PC-3 (cell line): ENCODE data around the gene MT3. TPM values are rescaled to one million over a fixed set of nuclear protein-coding genes. Genes with fewer than 3 reads are reported as not detected.
"Not testable (repeated sequence)": the region's sequence is repeated elsewhere in the genome, so short reads cannot be mapped to it uniquely, and the experiment has no call there.

ENCODE experiments used
- ATAC-seq: fragments of 200-7000 bp; cut with Tn5 transposase; 2 replicates; pipeline ENCODE4 v1.9.1; 2020; ENCODE audit warnings: mild to moderate bottlenecking, moderate library complexity
- BruUV-seq: library from RNA; stranded (reverse); fragments of 400-500 nt; replicated peaks from 2 replicates; lab custom pipeline; 2021; lab: Mats Ljungman, UMichigan
- CTCF ChIA-PET: fragments of 300-600 bp; sonication (Branson Sonifier 250); formaldehyde crosslinking; loops from one replicate; lab custom pipeline; 2022; ENCODE audit warnings: antibody characterized with exemption; lab: Charles Lee
- POLR2A ChIA-PET: fragments of 300-600 bp; sonication (Branson Sonifier 250); formaldehyde crosslinking; loops from one replicate; lab custom pipeline; 2022; ENCODE audit warnings: antibody characterized with exemption; ENCODE audit not compliant: unreplicated experiment; lab: Charles Lee
- DNase-seq: peaks from one replicate; pipeline ENCODE4 v3.0.0-alpha.2; 2015
- H2AFZ ChIP-seq: fragments of 300-600 bp; sonication (generic); 2 replicates; pipeline ENCODE4 v1.6.0; 2016; ENCODE audit warnings: antibody characterized with exemption, low read length
- H3F3A ChIP-seq: fragments of 300-600 bp; sonication (generic); one replicate; pipeline ENCODE4 v1.6.0; 2017; ENCODE audit warnings: antibody characterized with exemption, low read length, control low read depth, mild to moderate bottlenecking; ENCODE audit not compliant: unreplicated experiment
- H3K27ac ChIP-seq: fragments of 300-600 bp; sonication (generic); 2 replicates; pipeline ENCODE4 v1.5.1; 2016; ENCODE audit warnings: mild to moderate bottlenecking, low read length
- H3K27me3 ChIP-seq: fragments of 300-600 bp; sonication (generic); 2 replicates; pipeline ENCODE4 v1.6.1; 2016; ENCODE audit warnings: low read length, mixed read lengths
- H3K36me3 ChIP-seq: fragments of 300-600 bp; sonication (generic); 2 replicates; pipeline ENCODE4 v1.6.1; 2016; ENCODE audit warnings: low read depth, mixed run types, low read length, mixed read lengths
- H3K4me1 ChIP-seq: fragments of 300-600 bp; sonication (generic); 2 replicates; pipeline ENCODE4 v1.5.1; 2016; ENCODE audit warnings: low read length; ENCODE audit not compliant: insufficient read depth
- H3K4me2 ChIP-seq: fragments of 300-600 bp; sonication (generic); 2 replicates; pipeline ENCODE4 v1.6.0; 2016; ENCODE audit warnings: low read length
- H3K4me3 ChIP-seq: fragments of 300-600 bp; sonication (generic); 2 replicates; pipeline ENCODE4 v1.5.1; 2016; ENCODE audit warnings: mild to moderate bottlenecking, low read length, mixed read lengths
- H3K79me2 ChIP-seq: fragments of 300-600 bp; sonication (generic); 2 replicates; pipeline ENCODE4 v1.6.1; 2017; ENCODE audit warnings: low read length, mixed read lengths
- H3K9ac ChIP-seq: fragments of 300-600 bp; sonication (generic); 2 replicates; pipeline ENCODE4 v1.6.0; 2016; ENCODE audit warnings: mild to moderate bottlenecking, low read length
- H3K9me2 ChIP-seq: fragments of 300-600 bp; sonication (generic); replicated peaks from 2 replicates; pipeline ENCODE4 v1.6.1; 2016; ENCODE audit warnings: mixed run types, low read length, mixed read lengths
- H3K9me3 ChIP-seq: fragments of 300-600 bp; sonication (generic); 2 replicates; pipeline ENCODE4 v1.6.1; 2016; ENCODE audit warnings: low read length, mixed read lengths
- H4K20me1 ChIP-seq: fragments of 300-600 bp; sonication (generic); 2 replicates; pipeline ENCODE4 v1.6.1; 2016; ENCODE audit warnings: low read length, mixed read lengths
- EZH2 ChIP-seq: fragments of 300-600 bp; sonication (generic); IDR thresholded peaks from one replicate; pipeline ENCODE4 v1.6.1; 2017; ENCODE audit warnings: antibody characterized with exemption, mild to moderate bottlenecking, low read length; ENCODE audit not compliant: unreplicated experiment
- EZH2phosphoT487 ChIP-seq: fragments of 300-600 bp; sonication (generic); IDR thresholded peaks from 2 replicates; pipeline ENCODE4 v1.6.1; 2018; ENCODE audit warnings: mild to moderate bottlenecking, antibody characterized with exemption, low read length, borderline replicate concordance
- intact Hi-C: fragments of 100-400 bp; cut with micrococcal nuclease; formaldehyde crosslinking; loops from 2 replicates; pipeline ENCODE4 v1.9.0; 2023
- total RNA-seq: library from RNA; depleted of rRNA; stranded (reverse); fragments of >200 nt; gene quantifications from 2 replicates; pipeline ENCODE4 v1.2.3, GENCODE V29; 2014
- TF ChIP-seq, protein P1 (sequence below): fragments of 300-600 bp; sonication (generic); conservative IDR thresholded peaks from 2 replicates; pipeline ENCODE4 v1.5.1; 2017; ENCODE audit warnings: antibody characterized with exemption, low read depth, mild to moderate bottlenecking, low read length

The MT3 gene
- total RNA-seq, 1 experiment from 2014 or later, result not detected

DNA sequence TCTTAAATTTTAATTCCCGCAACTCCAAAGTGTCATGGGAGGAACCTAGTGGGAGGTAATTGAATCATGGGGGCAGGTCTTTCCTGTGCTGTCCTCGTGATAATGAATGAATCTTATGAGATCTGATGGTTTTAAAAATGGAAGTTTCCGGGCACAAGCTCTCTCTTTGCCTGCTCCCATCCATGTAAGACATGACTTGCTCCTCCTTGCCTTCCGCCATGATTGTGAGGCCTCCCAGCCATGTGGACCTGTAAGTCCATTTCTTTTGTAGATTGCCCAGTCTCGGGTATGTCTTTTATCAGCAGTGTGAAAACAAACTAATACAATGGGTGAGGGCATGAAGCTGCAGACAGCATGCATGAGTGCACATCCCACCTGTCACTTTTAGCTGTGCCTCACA lies 33.9 kb downstream of the MT3 start:
- POLR2A ChIA-PET, H3K79me2 ChIP-seq, H3F3A ChIP-seq, BruUV-seq, H3K9ac ChIP-seq, H3K27me3 ChIP-seq, CTCF ChIA-PET, intact Hi-C loops, H3K4me3 ChIP-seq, H3K4me2 ChIP-seq, H3K27ac ChIP-seq, H2AFZ ChIP-seq, H3K36me3 ChIP-seq, ATAC-seq, H4K20me1 ChIP-seq, DNase-seq, H3K9me3 ChIP-seq, H3K4me1 ChIP-seq, H3K9me2 ChIP-seq: not testable (repeated sequence)

DNA sequence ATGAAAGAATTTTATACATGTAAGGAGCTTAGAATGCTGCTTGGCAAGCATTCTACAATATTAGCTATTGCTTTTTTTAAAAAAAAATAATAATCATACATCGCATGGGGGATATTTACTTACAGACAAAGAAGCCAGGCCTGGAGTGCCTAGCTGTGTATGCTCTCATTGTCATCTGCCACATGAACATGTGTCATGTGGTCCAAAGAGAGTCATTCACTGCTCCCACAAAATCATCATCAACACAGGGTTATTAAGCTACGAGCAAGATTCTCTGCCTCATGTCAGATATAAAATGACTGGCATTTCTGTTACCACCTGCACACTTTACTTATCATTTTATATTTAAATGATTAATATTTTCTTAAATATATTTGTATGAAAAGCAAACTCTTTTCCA lies 34.3 kb downstream of the MT3 start:
- POLR2A ChIA-PET, result no interaction called here
- Histone ChIP-seq H3K27me3 (no peaks in the 10 kb centered on the region), H3K4me2 (no peak overlapping the region), H3K4me1 (peaks cover 9% of the 10 kb centered on the region), H3K27ac (no peak overlapping the region), H3K4me3 (no peak overlapping the region), H3K9ac (no peak overlapping the region), H4K20me1 (no peaks in the 10 kb centered on the region), H3F3A (no peaks in the 10 kb centered on the region), H3K9me3 (no peaks in the 10 kb centered on the region), H3K9me2 (no peaks in the 10 kb centered on the region), H3K79me2 (no peaks in the 10 kb centered on the region), H2AFZ (no peak overlapping the region), H3K36me3 (no peaks in the 10 kb centered on the region)
- intact Hi-C loops, result no loop called here
- no TSS peak for BruUV-seq
- TF ChIP-seq EZH2, result no peak
- TF ChIP-seq, protein P1, sequence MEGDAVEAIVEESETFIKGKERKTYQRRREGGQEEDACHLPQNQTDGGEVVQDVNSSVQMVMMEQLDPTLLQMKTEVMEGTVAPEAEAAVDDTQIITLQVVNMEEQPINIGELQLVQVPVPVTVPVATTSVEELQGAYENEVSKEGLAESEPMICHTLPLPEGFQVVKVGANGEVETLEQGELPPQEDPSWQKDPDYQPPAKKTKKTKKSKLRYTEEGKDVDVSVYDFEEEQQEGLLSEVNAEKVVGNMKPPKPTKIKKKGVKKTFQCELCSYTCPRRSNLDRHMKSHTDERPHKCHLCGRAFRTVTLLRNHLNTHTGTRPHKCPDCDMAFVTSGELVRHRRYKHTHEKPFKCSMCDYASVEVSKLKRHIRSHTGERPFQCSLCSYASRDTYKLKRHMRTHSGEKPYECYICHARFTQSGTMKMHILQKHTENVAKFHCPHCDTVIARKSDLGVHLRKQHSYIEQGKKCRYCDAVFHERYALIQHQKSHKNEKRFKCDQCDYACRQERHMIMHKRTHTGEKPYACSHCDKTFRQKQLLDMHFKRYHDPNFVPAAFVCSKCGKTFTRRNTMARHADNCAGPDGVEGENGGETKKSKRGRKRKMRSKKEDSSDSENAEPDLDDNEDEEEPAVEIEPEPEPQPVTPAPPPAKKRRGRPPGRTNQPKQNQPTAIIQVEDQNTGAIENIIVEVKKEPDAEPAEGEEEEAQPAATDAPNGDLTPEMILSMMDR, result no peak
- TF ChIP-seq EZH2phosphoT487, result no peak
- ATAC-seq (no peak), DNase-seq (no peak)
- CTCF ChIA-PET, result no interaction called here

DNA sequence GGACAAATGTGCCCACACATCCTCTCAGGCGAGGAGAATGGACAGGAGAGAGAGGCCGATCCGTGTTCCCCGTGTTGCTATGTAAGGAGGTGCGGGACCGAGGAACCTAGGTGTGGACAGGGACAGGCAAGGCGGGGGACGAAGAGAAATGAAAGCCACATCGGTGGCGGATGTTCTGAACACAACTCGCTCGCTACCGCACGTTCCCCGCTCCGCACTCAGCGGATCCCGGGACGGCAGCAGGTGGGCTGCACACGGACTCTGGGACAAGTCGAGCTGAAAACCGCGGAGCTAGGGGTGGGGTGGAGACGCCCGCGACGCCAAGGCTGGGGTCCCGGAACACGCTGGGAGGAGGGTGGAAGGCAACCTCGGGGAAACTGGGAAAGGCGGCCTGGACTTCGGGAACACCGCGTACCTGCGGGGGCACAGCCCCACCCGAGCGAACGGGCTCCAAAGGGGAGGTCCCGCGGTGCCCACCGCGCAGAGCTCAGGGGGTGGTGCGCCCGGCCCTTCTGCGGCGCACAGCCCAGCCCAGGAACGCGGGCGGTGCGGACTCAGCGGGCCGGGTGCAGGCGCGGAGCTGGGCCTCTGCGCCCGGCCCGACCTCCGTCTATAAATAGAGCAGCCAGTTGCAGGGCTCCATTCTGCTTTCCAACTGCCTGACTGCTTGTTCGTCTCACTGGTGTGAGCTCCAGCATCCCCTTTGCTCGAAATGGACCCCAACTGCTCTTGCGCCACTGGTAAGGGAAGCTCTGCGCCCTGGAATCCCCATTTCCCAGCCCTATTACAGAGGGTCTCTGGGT lies 36.0 kb downstream of the MT3 start, which contains the start of gene MT1E:
MT1E (plus strand) TSS at position 642 of the 803 bp plus-strand sequence; CDS start at position 713, 71 bp downstream.
- no peak within 1 kb of the TSS for H3K4me3 ChIP-seq
- BruUV-seq, result no TSS peak
- no peak within 1 kb of the TSS for H3K9ac ChIP-seq
- POLR2A ChIA-PET, result no interaction called here
- no peak within 1 kb of the TSS for H2AFZ ChIP-seq
- no peaks in the 10 kb centered on the region for H4K20me1 ChIP-seq
- H3K9me2 ChIP-seq, result no peaks in the 10 kb centered on the region
- no peaks in the 10 kb centered on the region for H3K79me2 ChIP-seq
- H3K4me1 ChIP-seq, result peaks cover 9% of the 10 kb centered on the region
- DNase-seq, result no peak
- intact Hi-C loops, result no loop called here
- no peaks in the 10 kb centered on the region for H3K27me3 ChIP-seq
- no peaks in the 10 kb centered on the region for H3F3A ChIP-seq
- no peaks in the 10 kb centered on the region for H3K36me3 ChIP-seq
- H3K4me2 ChIP-seq, result 0 out of 2 replicates have a peak within 1 kb of the TSS, but pooled peaks have one; percentile 72
- no peak within 1 kb of the TSS for H3K27ac ChIP-seq
- ATAC-seq, result no peak
- CTCF ChIA-PET, result no interaction called here
- TF ChIP-seq, protein P1, result no peak
- TF ChIP-seq EZH2phosphoT487 (no peak), EZH2 (no peak)
- no peaks in the 10 kb centered on the region for H3K9me3 ChIP-seq
